NB4 (cell line): Measurements from ENCODE around the gene AGAP1.

Experiments
- POLR2A ChIP-seq: IDR thresholded peaks from 2 replicates; pipeline ENCODE4 v1.6.1; 2011; ENCODE audit warnings: mild to moderate bottlenecking; ENCODE audit not compliant: insufficient read length; ENCODE audit errors: extremely low read depth
- TF ChIP-seq, protein P1 (sequence below): IDR thresholded peaks from one replicate; pipeline ENCODE4 v1.5.1; 2012; ENCODE audit warnings: low read depth, low read length

DNA sequence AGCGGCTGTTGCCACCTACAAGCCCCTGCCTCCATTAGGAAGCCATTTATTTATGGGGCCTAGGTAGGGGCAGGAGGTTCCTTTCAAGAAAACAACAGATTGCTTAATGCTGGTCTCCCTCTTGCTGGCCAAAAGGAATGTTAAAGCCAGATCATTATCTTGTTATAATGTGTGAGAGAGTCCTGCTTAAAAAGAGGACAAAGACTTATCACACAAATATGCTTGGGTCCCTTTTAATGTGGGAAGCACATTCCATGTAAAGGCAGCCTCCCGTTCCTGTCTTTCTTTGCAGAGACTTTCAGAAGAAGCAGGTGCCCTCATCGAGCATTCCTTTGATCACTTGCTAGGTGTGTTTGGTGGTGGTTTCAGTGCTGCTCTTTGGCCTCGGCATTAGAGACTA is 76.4 kb downstream of the AGAP1 start:
- TF ChIP-seq, protein P1, sequence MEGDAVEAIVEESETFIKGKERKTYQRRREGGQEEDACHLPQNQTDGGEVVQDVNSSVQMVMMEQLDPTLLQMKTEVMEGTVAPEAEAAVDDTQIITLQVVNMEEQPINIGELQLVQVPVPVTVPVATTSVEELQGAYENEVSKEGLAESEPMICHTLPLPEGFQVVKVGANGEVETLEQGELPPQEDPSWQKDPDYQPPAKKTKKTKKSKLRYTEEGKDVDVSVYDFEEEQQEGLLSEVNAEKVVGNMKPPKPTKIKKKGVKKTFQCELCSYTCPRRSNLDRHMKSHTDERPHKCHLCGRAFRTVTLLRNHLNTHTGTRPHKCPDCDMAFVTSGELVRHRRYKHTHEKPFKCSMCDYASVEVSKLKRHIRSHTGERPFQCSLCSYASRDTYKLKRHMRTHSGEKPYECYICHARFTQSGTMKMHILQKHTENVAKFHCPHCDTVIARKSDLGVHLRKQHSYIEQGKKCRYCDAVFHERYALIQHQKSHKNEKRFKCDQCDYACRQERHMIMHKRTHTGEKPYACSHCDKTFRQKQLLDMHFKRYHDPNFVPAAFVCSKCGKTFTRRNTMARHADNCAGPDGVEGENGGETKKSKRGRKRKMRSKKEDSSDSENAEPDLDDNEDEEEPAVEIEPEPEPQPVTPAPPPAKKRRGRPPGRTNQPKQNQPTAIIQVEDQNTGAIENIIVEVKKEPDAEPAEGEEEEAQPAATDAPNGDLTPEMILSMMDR, result no peak
- no peak for TF ChIP-seq POLR2A
